ENCODE measurements around the gene GBP5.

The GBP5 gene

GRCh38 chr1:89257041-89257440, 15.6 kb downstream of the GBP5 start:
- no peak for TF ChIP-seq POLR2AphosphoS5 (IDR thresholded peaks at IDR 0.05; ENCODE audit: low read depth, low read length)
- TF ChIP-seq SIN3A (IDR thresholded peaks at IDR 0.05; ENCODE audit: borderline replicate concordance, insufficient read depth, low read length) = no peak
- no peak for TF ChIP-seq FOXP2 (optimal IDR thresholded peaks at IDR 0.05; ENCODE audit: borderline replicate concordance, extremely low read depth, extremely low read length, insufficient read depth)
- no peak for TF ChIP-seq REST (IDR thresholded peaks at IDR 0.05; ENCODE audit: insufficient read depth in 1 of 2, low read depth in 2 of 2, low read length in 2 of 2)
- no peak for TF ChIP-seq TAF1 (IDR thresholded peaks at IDR 0.05; ENCODE audit: borderline replicate concordance, insufficient read depth, low read length)

GRCh38 chr1:89254658-89255287, 17.9 kb downstream of the GBP5 start:
- no peak for TF ChIP-seq POLR2AphosphoS5 (IDR thresholded peaks at IDR 0.05; ENCODE audit: low read depth, low read length)
- TF ChIP-seq FOXP2 (optimal IDR thresholded peaks at IDR 0.05; ENCODE audit: borderline replicate concordance, extremely low read depth, extremely low read length, insufficient read depth) = no peak
- no peak for TF ChIP-seq SIN3A (IDR thresholded peaks at IDR 0.05; ENCODE audit: borderline replicate concordance, insufficient read depth, low read length)
- TF ChIP-seq REST (IDR thresholded peaks at IDR 0.05; ENCODE audit: insufficient read depth in 1 of 2, low read depth in 2 of 2, low read length in 2 of 2) = no peak
- no peak for TF ChIP-seq TAF1 (IDR thresholded peaks at IDR 0.05; ENCODE audit: borderline replicate concordance, insufficient read depth, low read length)

- TF ChIP-seq POLR2AphosphoS5 (IDR thresholded peaks at IDR 0.05; ENCODE audit: low read depth, low read length) = no peak
Observed at GRCh38 chr1:89243046-89243445, 29.6 kb downstream of the GBP5 start.
